ENCODE measurements around the gene CDH4.

DNA sequence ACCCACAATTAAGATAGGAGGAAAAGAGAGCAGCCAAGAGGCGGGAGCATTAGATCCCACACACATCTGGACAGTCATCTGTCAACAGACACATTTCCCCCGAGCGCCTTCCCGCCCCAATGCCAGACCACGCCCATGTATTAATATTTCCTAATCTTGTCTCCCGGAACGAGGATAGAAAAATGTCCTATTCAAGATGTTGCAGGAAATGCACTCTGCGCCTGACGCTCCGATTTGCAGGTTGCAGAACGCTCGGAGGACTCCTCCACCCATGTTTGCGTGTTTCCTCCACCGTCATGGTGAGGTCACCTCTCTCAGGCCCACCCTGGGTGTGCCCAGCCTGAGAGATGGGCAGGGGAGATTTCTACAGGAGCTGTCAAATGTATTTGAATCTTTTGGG lies 598.4 kb downstream of the CDH4 start:
- TF ChIP-seq, protein P1, sequence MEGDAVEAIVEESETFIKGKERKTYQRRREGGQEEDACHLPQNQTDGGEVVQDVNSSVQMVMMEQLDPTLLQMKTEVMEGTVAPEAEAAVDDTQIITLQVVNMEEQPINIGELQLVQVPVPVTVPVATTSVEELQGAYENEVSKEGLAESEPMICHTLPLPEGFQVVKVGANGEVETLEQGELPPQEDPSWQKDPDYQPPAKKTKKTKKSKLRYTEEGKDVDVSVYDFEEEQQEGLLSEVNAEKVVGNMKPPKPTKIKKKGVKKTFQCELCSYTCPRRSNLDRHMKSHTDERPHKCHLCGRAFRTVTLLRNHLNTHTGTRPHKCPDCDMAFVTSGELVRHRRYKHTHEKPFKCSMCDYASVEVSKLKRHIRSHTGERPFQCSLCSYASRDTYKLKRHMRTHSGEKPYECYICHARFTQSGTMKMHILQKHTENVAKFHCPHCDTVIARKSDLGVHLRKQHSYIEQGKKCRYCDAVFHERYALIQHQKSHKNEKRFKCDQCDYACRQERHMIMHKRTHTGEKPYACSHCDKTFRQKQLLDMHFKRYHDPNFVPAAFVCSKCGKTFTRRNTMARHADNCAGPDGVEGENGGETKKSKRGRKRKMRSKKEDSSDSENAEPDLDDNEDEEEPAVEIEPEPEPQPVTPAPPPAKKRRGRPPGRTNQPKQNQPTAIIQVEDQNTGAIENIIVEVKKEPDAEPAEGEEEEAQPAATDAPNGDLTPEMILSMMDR (optimal IDR thresholded peaks at IDR 0.05 in 1 of 3, IDR thresholded peaks at IDR 0.05 in 1 of 3, conservative IDR thresholded peaks at IDR 0.05 in 1 of 3; ENCODE audit: extremely low read depth in 1 of 3, insufficient read depth in 2 of 3, low read length in 3 of 3), result no peak
- TF ChIP-seq EZH2 (IDR thresholded peaks at IDR 0.05; ENCODE audit: low read length), result no peak

Measured in keratinocyte (primary cell).